RWPE2 (cell line): ENCODE measurements around the gene LYPD3.

ENCODE experiments used
- ATAC-seq: fragments of 200-7000 bp; cut with Tn5 transposase; 3 replicates; pipeline ENCODE4 v1.9.1; 2021; ENCODE audit warnings: low read depth
- DNase-seq: peaks from one replicate; pipeline ENCODE4 v3.0.0-alpha.2; 2020; ENCODE audit warnings: low spot score
- H3K27ac ChIP-seq: fragments of 450-650 bp; 2 replicates; pipeline ENCODE4 v1.5.1; 2017; ENCODE audit warnings: mild to moderate bottlenecking; ENCODE audit not compliant: poor library complexity, severe bottlenecking
- H3K27me3 ChIP-seq: fragments of 250-450 bp; sonication (Bioruptor Pico); 2 replicates; pipeline ENCODE4 v1.5.1; 2021; ENCODE audit warnings: mild to moderate bottlenecking, moderate library complexity; ENCODE audit not compliant: insufficient read depth, poor library complexity, severe bottlenecking
- H3K36me3 ChIP-seq: fragments of 250-450 bp; sonication (Bioruptor Pico); 2 replicates; pipeline ENCODE4 v1.5.1; 2020; ENCODE audit warnings: low read depth, mild to moderate bottlenecking, moderate library complexity
- H3K4me1 ChIP-seq: fragments of 250-450 bp; sonication (Bioruptor Pico); 2 replicates; pipeline ENCODE4 v1.5.1; 2021; ENCODE audit warnings: mild to moderate bottlenecking, moderate library complexity; ENCODE audit not compliant: insufficient read depth, poor library complexity, severe bottlenecking
- H3K4me3 ChIP-seq: fragments of 250-450 bp; sonication (Bioruptor Pico); 2 replicates; pipeline ENCODE4 v1.5.1; 2021; ENCODE audit warnings: mild to moderate bottlenecking, moderate library complexity; ENCODE audit not compliant: severe bottlenecking
- H3K9me3 ChIP-seq: fragments of 250-450 bp; sonication (Bioruptor Pico); 2 replicates; pipeline ENCODE4 v1.5.1; 2021; ENCODE audit warnings: mild to moderate bottlenecking, moderate library complexity; ENCODE audit not compliant: severe bottlenecking
- CTCF ChIP-seq: fragments of 450-650 bp; IDR thresholded peaks from one replicate; pipeline ENCODE4 v1.5.1; 2017; ENCODE audit warnings: mild to moderate bottlenecking, moderate library complexity; ENCODE audit not compliant: poor library complexity, severe bottlenecking

Gene LYPD3

DNA sequence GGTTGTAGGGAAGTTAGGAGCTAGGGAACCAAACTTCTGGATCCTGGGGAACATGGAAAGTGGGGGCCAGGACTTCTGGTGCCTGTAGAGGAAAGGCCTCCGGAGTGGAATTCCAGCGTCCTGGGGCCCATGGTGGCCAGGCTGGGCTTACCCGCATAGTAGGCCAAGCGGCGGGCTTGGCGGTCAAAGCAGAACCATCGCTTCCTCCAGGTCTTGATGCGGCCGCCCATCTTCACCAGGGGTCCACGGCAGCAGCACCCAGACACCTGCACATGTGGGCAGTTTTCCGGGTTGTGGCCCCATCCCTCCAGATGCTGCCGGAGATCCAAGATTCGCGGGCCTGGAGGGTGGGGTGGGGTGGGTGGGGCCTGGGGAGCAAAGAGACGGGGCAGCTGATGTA lies 13.8 kb upstream of the LYPD3 start:
- Histone ChIP-seq H3K9me3 (no peaks in the 10 kb centered on the region), H3K27ac (no peak overlapping the region), H3K4me3 (no peak overlapping the region), H3K4me1 (no peaks in the 10 kb centered on the region), H3K36me3 (no peaks in the 10 kb centered on the region; the same call in 1 of the 2 replicates), H3K27me3 (no peaks in the 10 kb centered on the region)
- TF ChIP-seq CTCF: no peak
- no peak for ATAC-seq
- DNase-seq: no peak

- Histone ChIP-seq H3K9me3 (no peaks in the 10 kb centered on the region), H3K4me1 (no peaks in the 10 kb centered on the region)
- no peak for TF ChIP-seq CTCF
Observed at GRCh38 chr19:43478323-43478722, 12.9 kb upstream of the LYPD3 start.

DNA sequence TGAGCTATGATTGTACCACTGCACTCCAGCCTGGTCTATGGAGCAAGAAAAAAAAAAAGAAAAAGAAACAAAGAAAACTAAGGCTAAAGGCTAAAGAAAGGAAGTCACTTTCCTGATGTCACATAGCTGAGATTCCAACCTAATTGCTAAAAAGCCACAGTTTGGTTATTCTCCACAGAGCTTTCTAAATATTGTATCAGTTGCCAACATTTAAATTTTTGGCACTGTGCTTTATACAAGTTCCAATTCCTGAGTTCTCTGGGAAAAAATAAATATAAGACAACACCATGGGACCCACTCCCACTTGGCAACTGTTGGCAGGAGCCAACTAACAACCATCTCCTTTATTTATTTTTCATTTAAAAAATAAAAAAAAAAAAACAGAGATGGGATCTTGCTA lies 11.2 kb upstream of the LYPD3 start:
- no peak for TF ChIP-seq CTCF
- H3K27ac ChIP-seq: no peak overlapping the region
- ATAC-seq: no peak
- no peaks in the 10 kb centered on the region for H3K4me1 ChIP-seq
- H3K4me3 ChIP-seq: no peak overlapping the region
- H3K9me3 ChIP-seq: no peaks in the 10 kb centered on the region
- H3K27me3 ChIP-seq: no peaks in the 10 kb centered on the region
- DNase-seq: no peak
- H3K36me3 ChIP-seq: no peaks in the 10 kb centered on the region; the same call in 1 of the 2 replicates

More at GRCh38 chr19:43478323-43478722, 12.9 kb upstream of the LYPD3 start:
- no peaks in the 10 kb centered on the region; the same call in 1 of the 2 replicates for H3K36me3 ChIP-seq
- no peaks in the 10 kb centered on the region for H3K27me3 ChIP-seq
- DNase-seq: no peak
- ATAC-seq: no peak
- no peak overlapping the region for H3K4me3 ChIP-seq
- H3K27ac ChIP-seq: no peak overlapping the region

- TF ChIP-seq CTCF: no peak
- H3K9me3 ChIP-seq: no peaks in the 10 kb centered on the region
- peak overlapping the region; percentile 17 for H3K4me3 ChIP-seq
- no peaks in the 10 kb centered on the region for H3K4me1 ChIP-seq
- H3K27me3 ChIP-seq: no peaks in the 10 kb centered on the region
- H3K36me3 ChIP-seq: no peaks in the 10 kb centered on the region
- ATAC-seq (peak; percentile 86), DNase-seq (peak; percentile 92)
- no peak overlapping the region for H3K27ac ChIP-seq
Observed at GRCh38 chr19:43474986-43475705, 9.7 kb upstream of the LYPD3 start.

GRCh38 chr19:43474487-43474886 lies 9.1 kb upstream of the LYPD3 start:
- DNase-seq (no peak), ATAC-seq (no peak)
- H3K27me3 ChIP-seq: no peaks in the 10 kb centered on the region
- no peak for TF ChIP-seq CTCF
- no peaks in the 10 kb centered on the region for H3K4me1 ChIP-seq
- no peak overlapping the region for H3K4me3 ChIP-seq
- H3K36me3 ChIP-seq: no peaks in the 10 kb centered on the region
- H3K27ac ChIP-seq: no peak overlapping the region
- H3K9me3 ChIP-seq: no peaks in the 10 kb centered on the region
